Urinary bladder (tissue), 4 donors: ENCODE measurements around the gene SYN1. TPM values are rescaled to one million over a fixed set of nuclear protein-coding genes. Genes with fewer than 3 reads are reported as not detected.

Experiments used
- DNase-seq: peaks from one replicate; pipeline ENCODE4 v3.0.0-alpha.2; 2015; ENCODE audit errors: extremely low spot score
- H3K27ac ChIP-seq: one replicate; pipeline ENCODE4 v1.5.1; 2013; ENCODE audit warnings: low read depth, mild to moderate bottlenecking, moderate library complexity
- H3K36me3 ChIP-seq: one replicate; pipeline ENCODE4 v1.6.1; 2013; ENCODE audit warnings: mild to moderate bottlenecking, moderate library complexity; ENCODE audit not compliant: insufficient read depth
- H3K4me1 ChIP-seq: one replicate; pipeline ENCODE4 v1.6.1; 2013; ENCODE audit warnings: mild to moderate bottlenecking, moderate library complexity; ENCODE audit not compliant: insufficient read depth
- H3K4me3 ChIP-seq: one replicate; pipeline ENCODE4 v1.5.1; 2013; ENCODE audit warnings: low read depth, low read length
- WGBS: extraction: QIAGEN DNeasy Blood & Tissue Kit; methylation state at CpG from one replicate; pipeline ENCODE4 v1.1.7; 2013; 5-methylcytosine and 5-hydroxymethylcytosine counted together
- polyA plus RNA-seq: library from polyadenylated mRNA; stranded (reverse); fragments of 200-250 nt; gene quantifications from one replicate; pipeline ENCODE4 v1.2.3, GENCODE V29; 2013
- total RNA-seq: library from RNA; depleted of rRNA; stranded (reverse); fragments of >200 nt; gene quantifications from one replicate; pipeline ENCODE4 v1.2.3, GENCODE V29; 2014
- donor health status: healthy with polysubstance abuse.
- donor health status: healthy.

Gene SYN1
- total and polyA plus RNA-seq, 2 donors = 0.63 to 2.0 TPM

- 93% methylated on average over 3 of the region's 3 CpGs for WGBS
These were observed 22.4 kb downstream of the SYN1 start for GRCh38 chrX:47597222-47597621.

GRCh38 chrX:47596256-47596655 lies 23.4 kb downstream of the SYN1 start:
- 50% methylated on average over 2 of the region's 2 CpGs for WGBS
- H3K36me3 ChIP-seq = no peaks in the 10 kb centered on the region
- no peak for DNase-seq
- no peaks in the 10 kb centered on the region for H3K4me1 ChIP-seq
- H3K4me3 ChIP-seq = no peak overlapping the region
- no peak overlapping the region for H3K27ac ChIP-seq

More at GRCh38 chrX:47597222-47597621, 22.4 kb downstream of the SYN1 start:
- Histone ChIP-seq H3K27ac (no peak overlapping the region), H3K4me3 (no peak overlapping the region), H3K36me3 (no peaks in the 10 kb centered on the region), H3K4me1 (no peaks in the 10 kb centered on the region)
- no peak for DNase-seq

GRCh38 chrX:47595716-47596251 lies 23.9 kb downstream of the SYN1 start:
- no peak for DNase-seq
- 24% methylated on average over 1 of the region's 1 CpG for WGBS
- Histone ChIP-seq H3K4me1 (no peaks in the 10 kb centered on the region), H3K27ac (no peak overlapping the region), H3K4me3 (no peak overlapping the region), H3K36me3 (no peaks in the 10 kb centered on the region)

- no peaks in the 10 kb centered on the region for H3K4me1 ChIP-seq
- no peak for DNase-seq
- H3K4me3 ChIP-seq = no peak overlapping the region
- H3K36me3 ChIP-seq = no peaks in the 10 kb centered on the region
- H3K27ac ChIP-seq = no peak overlapping the region
- 78% methylated on average over 4 of the region's 4 CpGs for WGBS
These were observed 26.1 kb downstream of the SYN1 start for GRCh38 chrX:47593522-47593921.

- H3K4me3 ChIP-seq = no peak overlapping the region
- no peak for DNase-seq
- no peaks in the 10 kb centered on the region for H3K4me1 ChIP-seq
- 77% methylated on average over 5 of the region's 5 CpGs for WGBS
- H3K36me3 ChIP-seq = no peaks in the 10 kb centered on the region
- no peak overlapping the region for H3K27ac ChIP-seq
These were observed 28.7 kb downstream of the SYN1 start for GRCh38 chrX:47590984-47591383.

- H3K36me3 ChIP-seq = no peaks in the 10 kb centered on the region
- H3K27ac ChIP-seq = no peak overlapping the region
- no peak overlapping the region for H3K4me3 ChIP-seq
- no peaks in the 10 kb centered on the region for H3K4me1 ChIP-seq
- no peak for DNase-seq
- WGBS = 79% methylated on average over 16 of the region's 16 CpGs
These were observed 31.5 kb downstream of the SYN1 start for GRCh38 chrX:47587906-47588735.

GRCh38 chrX:47587091-47587891 lies 32.4 kb downstream of the SYN1 start:
- Histone ChIP-seq H3K4me1 (no peaks in the 10 kb centered on the region), H3K27ac (no peak overlapping the region), H3K4me3 (no peak overlapping the region), H3K36me3 (no peaks in the 10 kb centered on the region)
- no peak for DNase-seq
- WGBS = 61% methylated on average over 4 of the region's 4 CpGs

- no peak for DNase-seq
- Histone ChIP-seq H3K36me3 (no peaks in the 10 kb centered on the region), H3K4me1 (no peaks in the 10 kb centered on the region), H3K4me3 (no peak overlapping the region), H3K27ac (no peak overlapping the region)
- 68% methylated on average over 11 of the region's 11 CpGs for WGBS
These were observed 33.4 kb downstream of the SYN1 start for GRCh38 chrX:47586043-47586787.

- H3K27ac ChIP-seq = no peak overlapping the region
- WGBS = 71% methylated on average over 16 of the region's 16 CpGs
These were observed 34.4 kb downstream of the SYN1 start for GRCh38 chrX:47585273-47585672.

GRCh38 chrX:47584714-47585113 lies 34.9 kb downstream of the SYN1 start:
- DNase-seq = no peak
- Histone ChIP-seq H3K27ac (no peak overlapping the region), H3K36me3 (no peaks in the 10 kb centered on the region), H3K4me1 (no peaks in the 10 kb centered on the region), H3K4me3 (no peak overlapping the region)
- WGBS = 79% methylated on average over 6 of the region's 6 CpGs

More at GRCh38 chrX:47585273-47585672, 34.4 kb downstream of the SYN1 start:
- Histone ChIP-seq H3K4me3 (no peak overlapping the region), H3K36me3 (no peaks in the 10 kb centered on the region), H3K4me1 (no peaks in the 10 kb centered on the region)
- DNase-seq = no peak

- no peaks in the 10 kb centered on the region for H3K36me3 ChIP-seq
- 49% methylated on average over 8 of the region's 8 CpGs for WGBS
- no peak overlapping the region for H3K4me3 ChIP-seq
- no peaks in the 10 kb centered on the region for H3K4me1 ChIP-seq
- DNase-seq = no peak
- H3K27ac ChIP-seq = peak overlapping the region; percentile 73
These were observed 36.3 kb downstream of the SYN1 start for GRCh38 chrX:47583240-47583861.

- Histone ChIP-seq H3K4me1 (no peaks in the 10 kb centered on the region), H3K36me3 (no peaks in the 10 kb centered on the region), H3K27ac (peak within 1 kb of the TSS; percentile 75), H3K4me3 (peak within 1 kb of the TSS; percentile 50)
- 4% methylated on average over 28 of the region's 28 CpGs for WGBS
- peak; percentile 82 for DNase-seq
These were observed 37.7 kb downstream of the SYN1 start, which contains the start of gene TIMP1 for GRCh38 chrX:47581731-47582647. TIMP1 (plus strand) TSS chrX:47582436; CDS start chrX:47583416, 980 bp downstream.
